Endothelial cell (in vitro differentiated cells): ENCODE measurements around the gene ZBED5. TPM values are rescaled to one million over a fixed set of nuclear protein-coding genes. Genes with fewer than 3 reads are reported as not detected.
"Not testable (repeated sequence)": the region's sequence is repeated elsewhere in the genome, so short reads cannot be mapped to it uniquely, and the experiment has no call there.

Experiments
- DNase-seq: peaks from one replicate; pipeline ENCODE4 v3.0.0; 2021; ENCODE audit warnings: low spot score
- H3K27ac Mint-ChIP-seq: one replicate; pipeline ENCODE4 v1.8.0; 2021; ENCODE audit warnings: mixed read lengths, inconsistent platforms; ENCODE audit not compliant: unreplicated experiment
- H3K27me3 Mint-ChIP-seq: one replicate; pipeline ENCODE4 v1.8.0; 2021; ENCODE audit warnings: mild to moderate bottlenecking, moderate library complexity, mixed read lengths, inconsistent platforms; ENCODE audit not compliant: unreplicated experiment
- H3K36me3 Mint-ChIP-seq: one replicate; pipeline ENCODE4 v1.8.0; 2021; ENCODE audit warnings: mild to moderate bottlenecking, low read depth, mixed read lengths, inconsistent platforms; ENCODE audit not compliant: unreplicated experiment
- H3K4me1 Mint-ChIP-seq: one replicate; pipeline ENCODE4 v1.8.0; 2021; ENCODE audit warnings: mild to moderate bottlenecking, mixed read lengths, inconsistent platforms; ENCODE audit not compliant: unreplicated experiment
- H3K4me3 Mint-ChIP-seq: one replicate; pipeline ENCODE4 v1.8.0; 2021; ENCODE audit warnings: mild to moderate bottlenecking, mixed read lengths, inconsistent platforms; ENCODE audit not compliant: unreplicated experiment
- H3K9me3 Mint-ChIP-seq: one replicate; pipeline ENCODE4 v1.8.0; 2021; ENCODE audit warnings: mixed read lengths, inconsistent platforms; ENCODE audit not compliant: unreplicated experiment
- CTCF ChIP-seq: fragments of 200-600 bp; sonication (generic); IDR thresholded peaks from one replicate; pipeline ENCODE4 v1.5.0; 2021; ENCODE audit warnings: antibody characterized with exemption; ENCODE audit not compliant: unreplicated experiment
- total RNA-seq: library from RNA; stranded (reverse); fragmentation: NEBNext Ultra II Directional; extraction: Animal tissue kit (Norgen Biotek cat#: 25700); gene quantifications from one replicate; pipeline ENCODE4 v1.2.1, GENCODE V29; 2021; ENCODE audit not compliant: unreplicated experiment

The ZBED5 gene
- total RNA-seq, 1 donor from 2014 or later, result 55.0 TPM

- Mint-ChIP-seq H3K4me3 (no peak overlapping the region), H3K27me3 (no peaks in the 10 kb centered on the region), H3K36me3 (peaks cover 2% of the 10 kb centered on the region), H3K9me3 (no peaks in the 10 kb centered on the region), H3K4me1 (no peaks in the 10 kb centered on the region), H3K27ac (no peak overlapping the region)
- DNase-seq, result no peak
- TF ChIP-seq CTCF, result no peak
Measured at GRCh38 chr11:10824888-10825287, 33.0 kb downstream of the ZBED5 start.

- Mint-ChIP-seq H3K9me3 (no peaks in the 10 kb centered on the region), H3K27me3 (no peaks in the 10 kb centered on the region), H3K36me3 (no peaks in the 10 kb centered on the region), H3K4me3 (no peak overlapping the region), H3K27ac (no peak overlapping the region), H3K4me1 (no peaks in the 10 kb centered on the region)
- TF ChIP-seq CTCF, result no peak
- DNase-seq, result no peak
Measured at GRCh38 chr11:10823152-10823579, 34.7 kb downstream of the ZBED5 start.

- not testable (repeated sequence) for H3K27me3 Mint-ChIP-seq, DNase-seq, H3K36me3 Mint-ChIP-seq, H3K4me1 Mint-ChIP-seq, H3K9me3 Mint-ChIP-seq, H3K27ac Mint-ChIP-seq, H3K4me3 Mint-ChIP-seq
Measured at GRCh38 chr11:10822491-10822890, 35.4 kb downstream of the ZBED5 start.

- Mint-ChIP-seq H3K4me1 (no peaks in the 10 kb centered on the region), H3K4me3 (no peak overlapping the region), H3K27me3 (no peaks in the 10 kb centered on the region), H3K36me3 (no peaks in the 10 kb centered on the region), H3K27ac (no peak overlapping the region), H3K9me3 (no peaks in the 10 kb centered on the region)
- no peak for DNase-seq
- no peak for TF ChIP-seq CTCF
Measured at GRCh38 chr11:10818594-10818993, 39.3 kb downstream of the ZBED5 start.

GRCh38 chr11:10813945-10814344 lies 43.9 kb downstream of the ZBED5 start:
- Mint-ChIP-seq H3K27ac (no peak overlapping the region), H3K36me3 (no peaks in the 10 kb centered on the region), H3K4me1 (peaks cover 10% of the 10 kb centered on the region), H3K27me3 (peaks cover 2% of the 10 kb centered on the region), H3K4me3 (no peak overlapping the region), H3K9me3 (no peaks in the 10 kb centered on the region)
- no peak for TF ChIP-seq CTCF
- no peak for DNase-seq
